ENCODE measurements around the gene MRPL36. TPM values are rescaled to one million over a fixed set of nuclear protein-coding genes. Genes with fewer than 3 reads are reported as not detected.

The MRPL36 gene
- total and polyA plus RNA-seq, 2 of the 4 experiments (the other 2 are of a cell fraction), result 85.9 to 103 TPM

DNA sequence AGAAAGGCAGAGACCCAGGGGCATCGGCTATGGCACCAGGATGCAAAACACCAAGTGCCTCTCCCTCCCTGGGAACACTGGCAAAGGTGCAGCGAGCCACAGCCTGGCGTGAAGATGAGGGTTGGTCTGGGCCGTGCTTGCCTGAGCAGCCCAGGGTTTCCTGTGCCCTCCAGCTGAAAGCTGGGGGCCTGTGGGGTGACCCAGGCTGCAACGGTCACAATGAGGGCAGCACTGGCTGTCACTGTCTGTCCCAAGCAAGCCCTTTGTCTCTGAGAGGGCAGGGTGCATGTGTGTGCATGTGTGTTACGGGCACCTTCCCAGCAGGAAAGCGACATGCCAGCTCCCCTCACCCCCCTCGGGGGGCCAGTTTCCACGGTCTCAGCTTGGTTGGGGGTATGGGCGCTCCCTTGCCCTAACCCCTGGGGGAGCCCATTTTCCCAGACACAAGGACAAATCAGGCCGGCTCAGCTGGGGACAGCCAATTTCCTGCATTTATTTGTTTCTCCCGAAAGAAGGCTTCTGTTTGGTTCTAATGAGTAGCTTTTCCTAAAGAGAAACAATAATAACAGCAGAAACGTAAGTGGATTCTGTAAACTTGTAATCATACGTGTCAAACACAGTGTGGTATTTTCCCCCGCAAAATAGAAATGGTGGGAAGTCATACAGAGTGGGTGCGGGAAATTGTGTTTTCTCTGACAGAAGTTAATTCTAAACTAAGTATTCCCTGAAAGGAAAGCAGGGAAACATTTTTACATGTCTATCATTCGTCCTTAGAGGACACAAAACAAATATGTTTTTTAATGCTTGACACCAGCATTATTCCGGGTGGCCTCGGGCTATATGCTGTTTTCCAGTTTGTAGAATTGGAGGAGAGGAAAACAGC is 21.3 kb downstream of the MRPL36 start:
- no peak overlapping the region for H3K9ac ChIP-seq (ENCODE audit: low read depth, low read length)
- no peak overlapping the region for H2AFZ ChIP-seq (replicated peaks; ENCODE audit: low read length, poor library complexity)
- intact Hi-C loops (cut with micrococcal nuclease), result no loop called here
- no peaks in the 10 kb centered on the region for H3K4me1 ChIP-seq (ENCODE audit: control insufficient read depth, insufficient read depth, low read length)
- H4K91ac ChIP-seq (ENCODE audit: insufficient read depth, low read depth, low read length), result no peak overlapping the region
- H3K14ac ChIP-seq (replicated peaks; ENCODE audit: low read depth, low read length), result no peak overlapping the region
- H4K20me1 ChIP-seq (ENCODE audit: insufficient read depth, low read length), result no peaks in the 10 kb centered on the region
- H3K4ac ChIP-seq (ENCODE audit: low read depth, low read length), result no peak overlapping the region
- H2BK15ac ChIP-seq (ENCODE audit: low read depth, low read length), result no peak overlapping the region
- no peak overlapping the region for H3K18ac ChIP-seq (ENCODE audit: low read depth, low read length)
- H3K4me3 ChIP-seq (ENCODE audit: insufficient read depth, low read depth, low read length), result no peak overlapping the region
- no peak overlapping the region for H3K4me2 ChIP-seq (ENCODE audit: low read depth, low read length)
- no peak overlapping the region for H3K27ac ChIP-seq (ENCODE audit: insufficient read depth, low read length)
- H2BK20ac ChIP-seq (ENCODE audit: low read depth, low read length), result no peak overlapping the region
- WGBS, 2 experiments (ENCODE audit: extremely low coverage in 2 of 2, insufficient read length in 1 of 2), result 96% methylated on average over 4 of the region's 19 CpGs; no CpG with 5 or more reads in 1 of the 2 experiments
- no peak overlapping the region for H3K23ac ChIP-seq (ENCODE audit: low read depth, low read length)
- POLR2A ChIA-PET (ENCODE audit: unreplicated experiment), result no interaction called here
- DNase-seq (no peak), ATAC-seq (ENCODE audit: low read depth) (no peak)
- no peak overlapping the region for H4K5ac ChIP-seq (ENCODE audit: low read depth, low read length)
- H3K56ac ChIP-seq (ENCODE audit: extremely low read depth, insufficient read depth, low read length), result no peak overlapping the region
- in situ Hi-C loops (cut with MboI; ENCODE audit: low sequenced_read_pairs), result loop anchor here (25.0 kb wide), 1 partner anchor 816 kb away; no protein-coding TSS in a partner anchor
- CTCF ChIA-PET, result no interaction called here
- BruUV-seq (replicated peaks), result no TSS peak
- H3K36me3 ChIP-seq (ENCODE audit: control insufficient read depth, insufficient read depth, low read length), result no peaks in the 10 kb centered on the region
- no peak overlapping the region for H2AK5ac ChIP-seq (ENCODE audit: low read depth, low read length)
- no peaks in the 10 kb centered on the region for H3K79me1 ChIP-seq (ENCODE audit: low read depth in 1 of 2, low read length in 2 of 2)
- H2BK120ac ChIP-seq (ENCODE audit: low read depth, low read length), result no peak overlapping the region
- no peak overlapping the region for H2AK9ac ChIP-seq (replicated peaks; ENCODE audit: low read depth, low read length, poor library complexity)
- no peak overlapping the region for H2BK5ac ChIP-seq (ENCODE audit: low read depth, low read length, poor library complexity, severe bottlenecking)
- no peaks in the 10 kb centered on the region for H3K9me3 ChIP-seq (ENCODE audit: control insufficient read depth, insufficient read depth, low read length)
- dilution Hi-C loops (cut with HindIII; ENCODE audit: low sequenced_read_pairs, unreplicated experiment), result no loop called here
- H3K27me3 ChIP-seq (ENCODE audit: control insufficient read depth, insufficient read depth, low read length), result no peaks in the 10 kb centered on the region
- no peak overlapping the region for H4K8ac ChIP-seq (ENCODE audit: low read depth in 2 of 2, low read length in 2 of 2)
- H3K9me1 ChIP-seq (ENCODE audit: insufficient read depth, low read length), result peaks cover 2% of the 10 kb centered on the region; the same call in 1 of the 2 replicates
- no peak for TF ChIP-seq SMC3 (IDR thresholded peaks at IDR 0.05; ENCODE audit: low read depth, low read length)
- TF ChIP-seq RCOR1 (IDR thresholded peaks at IDR 0.05; ENCODE audit: insufficient replicate concordance, low read length), result no peak
- TF ChIP-seq, protein P1, sequence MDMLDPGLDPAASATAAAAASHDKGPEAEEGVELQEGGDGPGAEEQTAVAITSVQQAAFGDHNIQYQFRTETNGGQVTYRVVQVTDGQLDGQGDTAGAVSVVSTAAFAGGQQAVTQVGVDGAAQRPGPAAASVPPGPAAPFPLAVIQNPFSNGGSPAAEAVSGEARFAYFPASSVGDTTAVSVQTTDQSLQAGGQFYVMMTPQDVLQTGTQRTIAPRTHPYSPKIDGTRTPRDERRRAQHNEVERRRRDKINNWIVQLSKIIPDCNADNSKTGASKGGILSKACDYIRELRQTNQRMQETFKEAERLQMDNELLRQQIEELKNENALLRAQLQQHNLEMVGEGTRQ (IDR thresholded peaks at IDR 0.05; ENCODE audit: low read depth, low read length), result no peak
- TF ChIP-seq MXI1 (IDR thresholded peaks at IDR 0.05; ENCODE audit: borderline replicate concordance, low read depth, low read length), result no peak
- TF ChIP-seq POLR2A (IDR thresholded peaks at IDR 0.05; ENCODE audit: low read depth, low read length), result no peak
- TF ChIP-seq, protein P2, sequence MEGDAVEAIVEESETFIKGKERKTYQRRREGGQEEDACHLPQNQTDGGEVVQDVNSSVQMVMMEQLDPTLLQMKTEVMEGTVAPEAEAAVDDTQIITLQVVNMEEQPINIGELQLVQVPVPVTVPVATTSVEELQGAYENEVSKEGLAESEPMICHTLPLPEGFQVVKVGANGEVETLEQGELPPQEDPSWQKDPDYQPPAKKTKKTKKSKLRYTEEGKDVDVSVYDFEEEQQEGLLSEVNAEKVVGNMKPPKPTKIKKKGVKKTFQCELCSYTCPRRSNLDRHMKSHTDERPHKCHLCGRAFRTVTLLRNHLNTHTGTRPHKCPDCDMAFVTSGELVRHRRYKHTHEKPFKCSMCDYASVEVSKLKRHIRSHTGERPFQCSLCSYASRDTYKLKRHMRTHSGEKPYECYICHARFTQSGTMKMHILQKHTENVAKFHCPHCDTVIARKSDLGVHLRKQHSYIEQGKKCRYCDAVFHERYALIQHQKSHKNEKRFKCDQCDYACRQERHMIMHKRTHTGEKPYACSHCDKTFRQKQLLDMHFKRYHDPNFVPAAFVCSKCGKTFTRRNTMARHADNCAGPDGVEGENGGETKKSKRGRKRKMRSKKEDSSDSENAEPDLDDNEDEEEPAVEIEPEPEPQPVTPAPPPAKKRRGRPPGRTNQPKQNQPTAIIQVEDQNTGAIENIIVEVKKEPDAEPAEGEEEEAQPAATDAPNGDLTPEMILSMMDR (conservative IDR thresholded peaks at IDR 0.05; ENCODE audit: low read depth, low read length), result no peak
- TF ChIP-seq RAD21 (IDR thresholded peaks at IDR 0.05; ENCODE audit: low read length), result no peak
- TF ChIP-seq MAFK (IDR thresholded peaks at IDR 0.05; ENCODE audit: low read depth, low read length), result no peak
- TF ChIP-seq BHLHE40 (IDR thresholded peaks at IDR 0.05; ENCODE audit: low read depth, low read length), result no peak
- TF ChIP-seq NFE2L2 (IDR thresholded peaks at IDR 0.05; ENCODE audit: low read depth, low read length), result no peak
- no peak for TF ChIP-seq MAZ (IDR thresholded peaks at IDR 0.05; ENCODE audit: borderline replicate concordance, low read depth, low read length)
- TF ChIP-seq RFX5 (IDR thresholded peaks at IDR 0.05; ENCODE audit: low read depth, low read length), result no peak
- no peak for TF ChIP-seq CEBPB (IDR thresholded peaks at IDR 0.05; ENCODE audit: low read depth, low read length)
- no peak for TF ChIP-seq CHD1 (IDR thresholded peaks at IDR 0.05; ENCODE audit: low read depth, low read length)
- no peak for TF ChIP-seq FOS (IDR thresholded peaks at IDR 0.05; ENCODE audit: low read depth, low read length)

All from IMR-90 (cell line).